K562 (cell line): ENCODE results near the gene FDX2. TPM values are rescaled to one million over a fixed set of nuclear protein-coding genes. Genes with fewer than 3 reads are reported as not detected.

Experiments
- BRCA1 ChIP-seq, 2 experiments: fragments of 450-650 bp in 1 of 2; sonication (generic) in 1 of 2; formaldehyde crosslinking in 1 of 2; IDR thresholded peaks; 2 replicates each; pipeline versions ENCODE4 v1.5.0 to v1.6.1; 2017 to 2020; ENCODE audit warnings: mild to moderate bottlenecking in 1 of 2, missing genetic modification reagents in 1 of 2
- CLOCK ChIP-seq: fragments of 250-450 bp; sonication (Bioruptor Pico); IDR thresholded peaks from 2 replicates; pipeline ENCODE4 v1.4.0; 2020; ENCODE audit warnings: mild to moderate bottlenecking, moderate library complexity, borderline replicate concordance
- HMBOX1 ChIP-seq: sonication (generic); IDR thresholded peaks from 2 replicates; pipeline ENCODE4 v1.6.1; 2016
- MGA ChIP-seq: fragments of 450-650 bp; IDR thresholded peaks from 2 replicates; pipeline ENCODE4 v1.6.1; 2016; ENCODE audit warnings: mild to moderate bottlenecking, moderate library complexity
- SIN3A ChIP-seq, 2 experiments: fragments of 150-350 bp in 1 of 2; IDR thresholded peaks; 2 replicates each; pipeline ENCODE4 v1.6.1; 2011 to 2016; ENCODE audit warnings: borderline replicate concordance in 2 of 2, low read depth in 2 of 2, low read length in 2 of 2, mild to moderate bottlenecking in 2 of 2, moderate library complexity in 2 of 2; ENCODE audit not compliant: control insufficient read depth in 1 of 2
- TBP ChIP-seq: optimal IDR thresholded peaks from 2 replicates; pipeline ENCODE3; 2011; ENCODE audit warnings: low read depth, low read length, improper control_type of control experiment
- ZNF586 ChIP-seq: fragments of 450-650 bp; formaldehyde crosslinking; conservative IDR thresholded peaks from 2 replicates; pipeline ENCODE4 v1.4.0; 2020; ENCODE audit warnings: mild to moderate bottlenecking, moderate library complexity
- ZNF79 ChIP-seq: fragments of 250-450 bp; sonication (Bioruptor Pico); IDR thresholded peaks from 2 replicates; pipeline ENCODE4 v1.4.0; 2020; ENCODE audit warnings: low read depth, mild to moderate bottlenecking, moderate library complexity
- polyA plus RNA-seq, 8 experiments: library from polyadenylated mRNA; depleted of rRNA in 4 of 8; stranded (reverse) in 5 of 8; unstranded in 3 of 8; fragments of >200 nt; fragmentation: Nextera tagmentation in 2 of 8; fragmentation: Illumina TruSeq in 1 of 8; extraction: Ambion mirVana in 2 of 8; extraction: Trizol in 1 of 8; gene quantifications; 2 replicates each; pipeline versions ENCODE4 v1.2.1 to v1.2.3, GENCODE V29; 2011 to 2014; ENCODE audit warnings: inconsistent platforms in 1 of 8, missing spikeins in 1 of 8
- total RNA-seq, 7 experiments: library from RNA; depleted of rRNA in 6 of 7; stranded (reverse); fragments of >200 nt in 6 of 7; fragmentation: Illumina TruSeq in 2 of 7; extraction: Trizol in 2 of 7; gene quantifications; 2 replicates each; pipeline versions ENCODE4 v1.2.1 to v1.2.3, GENCODE V29; 2011 to 2021; ENCODE audit warnings: low replicate concordance in 1 of 7
- TF ChIP-seq, protein P1 (sequence below), 3 experiments: fragments of 200-800 bp in 1 of 3; sonication (Bioruptor generic) in 1 of 3; sonication (generic) in 1 of 3; formaldehyde crosslinking in 1 of 3; IDR thresholded peaks; 2 replicates each; pipeline versions ENCODE4 v1.6.1 to v1.8.0; 2016 to 2022; ENCODE audit warnings: mild to moderate bottlenecking in 2 of 3, missing compliant biosample characterization in 2 of 3, missing genetic modification characterization in 2 of 3, missing genetic modification reagents in 1 of 3

FDX2 gene
- total and polyA plus RNA-seq, 9 of the 15 experiments (the other 6 are each of a cell fraction or from before 2014, with no cell fraction given) = 2.5 to 49.8 (median 29.7) TPM

- TF ChIP-seq MGA (no peak), HMBOX1 (no peak), ZNF586 (CRISPR knock-in tag) (no peak), SIN3A (IDR thresholded peaks at IDR 0.05; ENCODE audit: borderline replicate concordance in 2 of 2, control insufficient read depth in 1 of 2, low read depth in 2 of 2, low read length in 2 of 2) (no peak), BRCA1 (IDR thresholded peaks at IDR 0.05) (no peak), BRCA1 (CRISPR knock-in tag; IDR thresholded peaks at IDR 0.05) (no peak), CLOCK (no peak), TBP (no peak), ZNF79 (CRISPR knock-in tag) (no peak)
- TF ChIP-seq, protein P1, sequence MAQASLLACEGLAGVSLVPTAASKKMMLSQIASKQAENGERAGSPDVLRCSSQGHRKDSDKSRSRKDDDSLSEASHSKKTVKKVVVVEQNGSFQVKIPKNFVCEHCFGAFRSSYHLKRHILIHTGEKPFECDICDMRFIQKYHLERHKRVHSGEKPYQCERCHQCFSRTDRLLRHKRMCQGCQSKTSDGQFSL (CRISPR knock-in tag; IDR thresholded peaks at IDR 0.05) = no peak
- TF ChIP-seq, protein P1 (tag; IDR thresholded peaks at IDR 0.05) = no peak
These were observed 30.7 kb upstream of the FDX2 start (continued) for GRCh38 chr19:10346509-10346908.
